HG03139 (cell line): ENCODE results near the gene CHD2.
"Not testable (repeated sequence)": the region's sequence is repeated elsewhere in the genome, so short reads cannot be mapped to it uniquely, and the experiment has no call there.

ENCODE experiments used
- ATAC-seq: cut with Tn5 transposase; IDR thresholded peaks from one replicate; pipeline ENCODE4 v1.9.1; 2021; ENCODE audit not compliant: unreplicated experiment

CHD2 gene

DNA sequence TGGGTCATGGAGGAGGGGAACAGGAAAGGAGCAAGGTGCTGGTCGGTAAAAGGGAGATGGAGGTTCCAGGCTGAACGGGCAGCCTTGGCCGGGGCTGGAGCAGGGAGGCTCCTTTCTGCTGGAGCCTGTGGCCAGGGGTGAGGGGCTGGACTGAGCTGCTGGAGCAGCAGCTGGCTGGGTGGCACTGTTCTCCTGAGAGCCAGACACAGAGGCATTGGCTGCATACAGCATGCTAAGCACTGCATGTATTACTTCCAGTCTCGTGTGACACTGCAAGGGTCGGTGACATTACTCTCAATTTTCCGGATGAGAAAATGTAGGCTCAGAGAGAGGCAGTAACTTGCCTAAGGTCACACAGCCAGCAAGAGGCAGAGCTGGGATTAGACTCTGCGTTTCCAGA is 146.6 kb downstream of the CHD2 start:
- no peak for ATAC-seq

DNA sequence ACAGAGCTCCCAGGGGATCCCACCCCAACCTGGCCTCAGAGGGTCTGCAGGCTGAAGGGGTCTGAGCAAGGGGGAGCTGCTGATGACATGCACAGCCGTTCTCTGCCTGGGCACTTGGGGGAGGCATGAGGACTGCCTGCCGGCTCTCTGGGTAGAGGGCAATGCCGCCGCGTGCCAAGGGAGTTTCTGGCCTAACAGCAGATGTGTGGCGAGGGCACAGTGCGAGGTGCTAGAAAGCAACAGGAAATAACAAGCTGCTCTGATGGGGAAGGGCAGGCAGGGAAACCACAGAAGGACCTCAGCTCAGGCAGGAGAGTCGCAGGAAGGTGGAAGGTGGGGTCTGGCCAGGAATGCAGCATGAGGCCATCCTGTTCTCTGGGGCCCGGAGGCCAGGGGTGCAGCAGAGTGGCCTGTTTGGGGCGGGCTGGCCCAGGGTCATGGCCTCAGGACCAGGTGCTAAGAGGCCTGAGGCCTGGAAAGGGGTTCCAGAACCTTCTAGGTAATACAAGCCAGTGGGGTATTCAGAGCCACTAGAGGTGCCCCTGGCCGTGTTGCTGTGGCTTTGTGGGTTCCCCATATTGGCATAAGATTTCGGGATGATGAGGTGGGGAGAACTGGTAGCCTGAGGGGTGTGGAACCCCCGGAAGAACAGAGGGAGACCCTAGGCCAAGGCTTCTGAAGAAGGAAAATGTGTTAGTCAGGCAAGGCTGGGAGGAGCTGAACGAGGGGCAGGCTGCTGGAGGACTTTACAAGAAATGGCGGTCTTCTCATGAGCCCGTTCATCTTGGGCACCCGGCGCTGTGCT is 147.7 kb downstream of the CHD2 start:
- no peak for ATAC-seq

DNA sequence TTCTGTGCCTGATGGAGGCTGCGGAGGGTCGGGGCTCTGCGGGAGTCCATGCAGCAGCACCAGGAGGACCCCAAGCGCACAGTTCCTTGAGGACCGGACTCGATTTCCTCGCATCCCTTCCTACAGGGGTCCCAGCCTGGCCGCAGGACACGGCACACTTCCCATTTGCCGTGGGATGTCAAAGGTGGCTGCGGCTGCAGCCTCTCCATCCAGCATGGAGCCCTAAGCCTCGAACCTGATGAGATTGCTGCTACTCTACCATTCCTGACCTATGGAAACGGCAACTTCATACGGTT is 148.2 kb downstream of the CHD2 start:
- no peak for ATAC-seq

DNA sequence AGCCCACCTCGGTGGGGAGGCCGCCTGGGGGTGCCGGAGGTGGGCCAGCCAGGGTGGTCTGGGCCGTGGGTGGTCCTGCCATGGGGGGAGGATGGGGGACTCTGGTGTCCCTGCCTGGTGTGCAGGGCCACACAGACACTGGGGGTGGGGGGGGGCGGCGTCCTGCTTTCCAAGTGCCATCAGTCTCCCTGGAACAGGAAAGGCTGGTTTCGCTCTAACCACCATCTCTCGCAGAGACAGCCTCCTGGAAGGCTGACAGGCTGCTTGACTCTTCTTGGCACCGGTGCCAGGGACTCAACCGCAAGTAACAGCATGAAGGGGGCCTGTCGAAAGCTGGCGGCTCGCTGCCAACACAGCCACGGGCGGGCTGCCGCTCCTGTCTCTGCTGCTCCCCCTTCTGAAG is 148.6 kb downstream of the CHD2 start:
- ATAC-seq, result no peak

DNA sequence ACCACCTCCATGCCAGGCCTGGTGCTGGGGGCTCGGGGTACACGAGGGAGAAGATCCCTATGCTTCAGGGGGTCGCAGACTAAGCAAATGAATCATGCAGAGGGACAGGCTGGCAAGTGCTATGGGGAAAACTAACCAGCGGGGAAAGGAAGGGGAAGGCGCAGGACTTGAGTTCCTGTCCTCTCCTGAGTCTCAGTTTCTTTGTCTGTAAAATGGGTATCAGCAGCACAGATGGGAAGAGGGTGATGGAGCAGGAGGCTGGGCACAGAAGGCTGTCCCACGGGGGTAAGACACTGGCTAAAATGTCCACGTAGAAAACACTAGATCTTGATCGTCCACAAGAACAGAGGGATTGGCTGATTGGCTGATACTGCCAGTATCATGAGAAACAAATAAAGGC is 149.1 kb downstream of the CHD2 start:
- ATAC-seq, result no peak

DNA sequence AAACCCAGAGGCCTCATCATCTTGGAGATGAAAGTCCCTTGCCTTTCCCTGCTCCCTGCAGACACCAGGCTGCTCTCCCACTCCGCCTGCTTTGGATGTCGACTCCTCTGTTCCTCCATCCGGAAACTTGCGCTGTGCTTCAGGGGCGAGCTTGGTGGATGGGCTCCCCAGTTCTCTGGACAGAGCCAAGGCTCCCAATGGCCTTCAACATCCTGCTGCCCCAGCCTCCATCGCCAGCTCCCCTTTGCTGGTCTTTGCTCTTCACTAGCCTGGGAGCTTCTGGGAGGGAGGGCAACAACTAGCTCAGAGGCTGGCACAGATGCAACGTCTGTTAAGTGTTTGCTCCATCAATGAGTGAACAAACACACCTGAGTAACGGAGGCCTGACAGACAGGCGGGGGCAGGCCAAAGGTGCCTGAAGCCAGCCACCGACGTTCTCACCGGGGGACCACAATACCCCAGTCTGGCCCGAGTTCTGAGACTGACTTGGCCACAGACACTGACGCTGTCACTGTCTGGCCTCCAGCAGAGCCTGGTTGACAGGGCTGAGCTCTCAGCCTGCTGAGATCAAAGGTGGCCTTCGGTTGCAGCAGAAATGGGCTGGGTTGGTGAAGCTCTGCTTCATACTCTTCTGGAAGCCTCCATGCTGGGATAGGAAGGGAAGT is 149.9 kb downstream of the CHD2 start:
- no peak for ATAC-seq

DNA sequence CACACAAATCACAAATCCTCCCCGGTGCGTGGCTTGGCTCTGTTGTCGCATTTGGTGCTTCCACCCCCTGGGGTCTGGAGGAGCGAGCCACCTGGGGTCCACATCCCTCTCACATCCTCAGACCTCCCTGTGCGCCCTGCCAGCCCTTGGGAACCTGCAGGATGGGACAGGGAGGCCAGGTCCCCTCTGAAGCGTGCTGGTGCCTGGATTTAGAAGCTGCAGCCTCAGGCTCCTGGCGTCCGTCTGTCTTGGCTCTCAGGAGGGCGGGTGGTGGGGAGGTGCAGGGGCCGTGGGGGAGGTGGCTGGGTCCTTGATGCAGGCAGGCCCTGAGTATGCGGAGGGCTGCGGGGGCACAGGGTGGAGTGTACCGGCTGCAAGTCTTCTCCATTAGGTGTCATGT is 150.5 kb downstream of the CHD2 start:
- no peak for ATAC-seq

DNA sequence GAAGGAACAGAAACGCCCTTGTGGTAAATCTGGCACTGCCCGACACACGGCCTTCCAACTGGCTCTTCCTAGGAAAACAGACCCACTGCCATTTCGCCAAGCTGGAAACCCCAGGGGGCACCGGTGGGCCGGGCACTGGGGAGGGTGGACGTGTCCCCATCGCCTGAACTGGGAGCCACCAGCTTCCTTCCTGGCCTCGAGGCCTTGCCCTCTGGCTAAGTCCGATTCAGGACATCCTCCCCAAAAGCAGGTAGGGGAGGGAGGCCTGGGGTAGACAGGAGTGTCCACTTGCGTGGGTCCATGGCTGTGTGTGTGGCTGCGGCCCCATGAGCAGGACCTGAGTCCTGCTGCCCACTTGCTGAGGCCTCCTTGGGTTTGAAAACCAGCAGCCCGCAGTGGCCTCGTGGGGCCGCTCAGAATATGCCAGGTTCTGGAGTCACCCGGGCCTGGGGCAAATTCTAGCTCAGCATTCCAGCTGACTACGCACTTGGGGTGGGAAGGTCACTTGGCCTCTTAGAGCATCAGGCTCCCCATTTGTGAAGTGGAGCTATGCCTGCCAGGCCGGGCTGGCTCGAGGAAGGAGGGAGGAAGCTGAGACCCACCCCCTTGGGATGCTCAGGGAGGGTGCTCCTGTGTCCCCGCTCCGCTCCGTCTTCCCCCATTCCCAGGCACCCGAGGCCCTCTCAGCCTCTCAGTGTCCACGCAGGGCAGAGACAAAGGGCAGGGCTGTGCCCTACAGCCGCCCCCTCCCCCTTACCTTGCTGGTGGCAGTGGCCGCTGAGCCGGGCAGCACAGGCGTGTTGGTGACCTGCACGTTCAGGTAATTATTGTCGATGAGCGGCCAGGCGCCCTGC is 151.3 kb downstream of the CHD2 start:
- no peak for ATAC-seq

DNA sequence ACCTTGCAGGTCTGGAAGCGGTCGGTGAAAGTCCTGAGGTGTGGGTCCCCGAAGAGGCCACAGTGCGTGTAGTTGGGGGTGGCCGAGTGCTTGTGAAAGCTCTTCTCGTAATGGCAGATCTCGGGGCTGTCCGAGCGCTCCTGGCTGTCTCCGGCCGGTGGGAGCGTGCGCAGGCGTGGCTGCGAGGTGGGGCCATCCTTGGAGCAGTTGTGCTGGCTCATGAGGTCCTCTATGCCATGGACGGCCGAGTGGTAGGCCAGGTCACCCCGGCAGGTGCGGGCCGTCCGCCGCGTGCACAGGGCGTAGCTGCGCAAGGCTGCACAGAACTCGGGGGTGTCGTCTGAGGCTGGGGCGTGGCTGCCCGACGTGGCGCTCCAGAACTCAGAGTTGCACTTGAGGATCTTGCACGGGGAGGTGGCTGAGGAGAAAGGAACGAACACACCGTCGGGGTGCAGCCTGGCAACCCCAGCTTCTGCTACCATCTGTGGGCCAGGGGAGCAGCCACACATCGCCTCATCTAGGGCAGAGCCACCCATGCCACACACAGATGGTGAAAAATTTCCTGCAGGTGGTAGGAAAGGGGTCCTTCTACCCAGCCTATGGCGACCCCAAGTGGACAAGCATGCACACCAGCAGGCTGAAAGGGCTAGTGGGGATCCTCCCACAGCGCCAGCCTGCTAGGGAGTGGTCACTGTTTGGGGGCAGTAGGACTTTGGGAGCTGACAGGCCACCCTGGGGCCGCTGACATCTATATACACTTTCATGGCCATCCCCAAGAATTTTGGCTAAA is 152.2 kb downstream of the CHD2 start:
- no peak for ATAC-seq

DNA sequence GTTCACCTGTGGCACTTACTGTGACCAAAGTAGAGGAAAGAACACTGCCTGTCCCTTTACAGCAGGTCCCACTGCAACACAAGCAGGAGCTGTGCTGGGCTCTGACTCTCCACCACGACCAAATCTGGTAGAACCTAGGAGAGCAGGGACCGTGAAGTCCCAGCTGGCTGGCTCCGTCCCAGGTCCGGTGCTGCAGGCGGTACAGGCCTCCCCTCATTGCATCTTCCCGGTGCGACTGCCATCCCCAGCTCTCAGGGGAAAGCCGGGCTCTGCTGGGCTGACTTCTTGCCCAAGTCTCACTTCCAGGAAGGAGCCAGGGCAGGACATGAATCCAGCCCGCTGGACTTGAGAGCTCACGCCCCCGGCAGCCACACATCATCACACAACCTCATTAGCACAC is 155.1 kb downstream of the CHD2 start:
- ATAC-seq, result no peak

DNA sequence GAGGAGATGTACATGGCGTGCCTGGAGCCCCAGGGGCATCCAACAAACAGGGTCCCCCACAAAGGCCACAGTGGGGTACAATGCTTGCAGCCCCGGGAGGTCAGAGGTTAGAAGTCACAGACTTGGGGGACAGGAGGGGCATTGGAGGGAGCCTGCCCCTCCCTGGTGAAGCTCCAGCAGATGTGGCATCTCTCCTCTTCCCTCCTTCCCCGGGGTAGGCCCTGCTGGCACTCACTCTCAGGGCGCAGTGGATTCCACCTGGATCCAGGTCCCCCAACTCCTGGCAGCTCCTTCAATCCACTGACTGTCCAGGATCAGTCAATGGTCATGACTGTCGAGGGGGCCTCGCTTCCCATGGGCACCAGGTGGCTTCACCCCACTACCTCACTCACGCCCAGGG is 156.7 kb downstream of the CHD2 start:
- no peak for ATAC-seq

DNA sequence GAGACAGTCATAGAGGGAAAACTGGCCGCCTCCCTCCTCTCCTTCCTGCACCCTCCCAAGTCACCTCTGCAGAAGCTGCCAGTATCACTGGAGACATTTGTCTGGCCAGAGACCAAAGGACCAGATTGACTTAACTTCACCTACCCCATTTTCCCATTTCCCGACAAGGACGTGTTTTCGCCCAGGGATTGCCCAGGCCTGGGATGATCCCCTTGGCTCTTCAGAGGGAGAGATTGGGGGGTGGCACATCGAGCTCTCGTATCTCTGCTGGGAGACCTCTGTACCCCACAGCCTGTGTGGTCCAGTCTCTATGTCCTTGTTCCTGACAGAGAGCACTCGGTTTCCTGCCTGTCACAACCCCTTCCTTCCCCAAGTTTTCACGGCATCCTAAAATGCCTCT is 157.5 kb downstream of the CHD2 start:
- no peak for ATAC-seq

DNA sequence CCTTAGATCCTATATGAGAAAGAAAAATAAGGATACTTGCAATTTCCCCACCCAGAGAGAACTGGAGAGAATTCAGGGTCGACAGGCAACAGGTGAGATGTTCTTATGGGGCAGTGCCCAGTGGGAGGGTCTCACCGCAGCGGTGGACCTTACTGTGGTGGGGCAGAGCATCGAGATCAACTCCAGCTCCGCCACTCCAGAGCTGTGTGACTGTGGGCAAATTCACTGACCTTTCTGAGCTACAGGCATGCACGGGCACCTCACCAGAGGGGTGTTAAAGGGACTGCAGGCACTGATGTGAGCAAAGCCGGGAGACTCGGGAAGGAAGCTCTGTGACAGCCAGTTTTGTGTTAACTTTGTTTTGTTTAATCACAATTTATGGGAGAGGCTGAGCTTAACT is 158.0 kb downstream of the CHD2 start:
- no peak for ATAC-seq

DNA sequence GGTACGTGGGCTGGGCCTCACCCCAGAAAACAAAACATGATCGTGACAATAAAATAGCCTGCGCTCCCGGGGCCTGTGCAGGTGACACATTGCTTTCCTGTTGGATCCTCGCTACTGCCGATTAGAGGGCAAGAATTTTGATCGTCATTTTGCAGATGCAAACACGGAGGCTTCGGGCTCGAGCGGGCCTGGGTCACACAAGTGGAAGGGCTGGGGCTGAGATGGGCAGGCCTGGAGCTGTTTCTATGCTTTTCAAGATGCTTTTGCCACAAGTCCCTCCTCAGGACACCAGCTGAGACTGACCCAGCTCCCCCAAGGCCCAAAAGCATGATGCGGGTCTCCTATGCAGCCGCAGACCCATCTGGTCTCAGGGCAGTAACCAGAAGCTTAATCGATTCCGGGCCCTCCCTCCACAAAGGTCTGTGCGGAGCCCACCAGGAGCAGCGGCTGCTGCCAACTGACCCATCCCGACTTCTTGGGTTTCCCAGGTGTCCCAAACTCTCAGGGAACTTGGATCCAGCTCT is 158.8 kb downstream of the CHD2 start:
- ATAC-seq, result no peak

DNA sequence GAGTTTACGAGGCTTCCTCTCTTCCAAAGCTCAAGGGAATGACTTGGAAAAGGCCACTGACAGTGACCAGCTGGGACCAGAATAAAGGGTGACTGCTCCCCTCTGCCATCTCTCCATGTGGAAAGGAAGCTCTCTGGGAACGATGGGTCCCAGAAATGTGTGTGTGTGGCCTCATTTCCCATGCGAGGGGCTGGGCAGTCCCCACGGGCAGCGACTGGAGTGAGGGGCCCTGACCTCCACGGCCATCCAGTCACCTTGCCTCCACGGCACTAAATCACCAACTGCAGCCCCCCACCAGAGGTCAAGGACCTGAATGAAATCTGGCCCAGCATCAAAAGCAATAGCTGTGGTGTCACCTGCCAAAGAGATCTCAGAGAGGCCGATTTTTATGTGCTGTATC is 159.3 kb downstream of the CHD2 start:
- no peak for ATAC-seq

DNA sequence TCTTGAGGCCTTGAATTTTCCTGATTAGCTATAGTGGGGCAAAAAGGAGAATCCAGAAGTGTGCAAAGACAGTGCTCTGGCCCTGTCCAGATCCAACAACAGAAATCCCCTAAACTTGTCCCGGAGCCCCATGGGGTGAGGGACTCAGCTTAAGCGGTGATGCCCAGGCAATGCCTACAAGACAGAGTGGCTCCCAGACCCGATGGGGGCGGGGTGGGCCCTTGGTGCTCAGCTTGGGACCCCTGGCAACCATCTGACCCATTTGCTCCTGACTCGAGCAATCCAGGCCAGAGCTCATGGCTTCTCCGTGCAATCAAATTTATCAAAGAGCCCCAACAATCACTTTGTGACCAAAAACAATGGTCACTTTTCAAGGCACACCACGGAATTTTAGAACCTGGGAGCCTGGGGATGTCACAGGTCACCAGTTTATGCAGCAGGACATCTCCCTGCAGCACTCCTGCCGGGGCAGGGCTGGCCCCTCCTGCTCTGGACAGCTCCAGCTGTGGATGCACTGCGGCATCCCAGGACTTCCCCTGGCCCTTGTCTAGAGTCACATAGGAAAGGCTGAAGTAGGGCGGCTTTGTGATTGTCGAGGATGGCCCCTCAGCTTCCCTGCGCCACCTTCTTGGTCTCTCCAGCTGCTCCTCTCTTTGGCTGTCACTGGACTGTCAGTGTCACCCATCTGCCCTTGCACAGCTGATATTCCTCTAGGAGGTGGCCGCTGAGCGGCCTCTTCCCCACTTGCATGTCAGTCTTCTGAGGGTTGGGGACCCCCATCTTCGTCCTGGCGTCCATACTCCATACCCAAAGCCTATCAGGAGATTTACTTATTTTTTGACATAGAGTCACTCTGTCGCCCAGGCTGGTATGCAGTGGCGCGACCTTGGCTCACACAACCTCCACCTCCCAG is 160.5 kb downstream of the CHD2 start:
- ATAC-seq, result no peak

DNA sequence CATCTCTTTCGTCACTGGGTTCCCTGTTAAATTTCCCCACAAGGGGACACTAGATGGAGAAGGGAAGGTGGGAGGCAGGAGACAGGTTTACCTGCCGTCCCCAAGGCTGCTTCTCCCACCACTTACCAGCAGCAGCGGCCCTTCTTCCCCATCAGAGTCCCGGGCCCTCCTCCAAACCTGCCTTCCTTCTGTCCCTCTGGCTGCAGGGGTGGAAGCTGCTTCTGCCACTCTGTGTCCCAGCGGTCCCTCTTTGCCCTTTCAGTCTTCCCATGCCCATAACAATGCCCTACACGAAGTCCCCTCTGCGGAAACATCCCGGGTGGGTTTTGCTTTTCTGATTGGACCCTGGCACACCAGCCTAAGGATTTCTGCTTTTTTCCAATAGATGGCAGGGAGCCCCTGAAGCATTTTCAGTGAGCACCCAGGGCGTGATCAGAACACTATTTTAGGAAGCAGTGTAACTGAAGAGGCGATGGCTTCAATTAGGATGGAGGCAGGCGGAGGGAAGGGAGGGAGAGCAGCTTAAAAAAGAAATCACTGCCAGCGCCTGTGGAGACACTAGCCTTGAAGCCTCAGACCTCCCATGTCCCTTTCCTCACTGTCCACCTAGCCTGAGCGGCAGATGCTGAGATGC is 162.6 kb downstream of the CHD2 start:
- not testable (repeated sequence) for ATAC-seq

DNA sequence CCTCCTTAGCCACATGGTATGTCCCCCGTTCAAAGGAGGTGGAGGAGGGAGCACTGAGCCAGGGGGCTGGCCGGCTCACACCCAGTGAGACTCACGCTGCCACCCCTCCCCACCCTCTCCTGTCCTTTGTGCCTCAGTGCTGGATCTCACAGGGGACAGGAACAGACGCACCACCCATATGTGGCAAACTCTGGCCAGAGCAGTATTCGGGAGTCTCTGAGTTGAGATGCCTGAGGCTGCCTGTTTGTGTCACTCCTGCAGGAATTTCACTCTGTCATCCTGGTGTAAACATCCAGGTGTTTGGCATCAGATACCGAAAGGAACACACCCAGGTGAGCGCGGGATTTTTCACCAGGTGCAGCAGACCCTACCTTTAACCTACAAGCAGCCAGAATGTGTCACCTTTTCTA is 163.1 kb downstream of the CHD2 start:
- ATAC-seq, result no peak
